Kasumi-1 (cell line): ENCODE results near the gene LRRC7.
"Not testable (repeated sequence)": the region's sequence is repeated elsewhere in the genome, so short reads cannot be mapped to it uniquely, and the experiment has no call there.

Source experiments
- DNase-seq, 2 experiments: peaks; one replicate each; lab custom pipeline; 2025; lab: John Stamatoyannopoulos, UW

Gene LRRC7

GRCh38 chr1:70041317-70042045 is 473.8 kb downstream of the LRRC7 start:
- no peak for DNase-seq

- peak; percentile 80 to 81 for DNase-seq
These were observed 474.5 kb downstream of the LRRC7 start for GRCh38 chr1:70042090-70042731.

- DNase-seq: no peak
These were observed 476.1 kb downstream of the LRRC7 start for GRCh38 chr1:70043804-70044203.

- DNase-seq: no peak
These were observed 477.1 kb downstream of the LRRC7 start for GRCh38 chr1:70044832-70045231.

- DNase-seq: not testable (repeated sequence)
These were observed 477.9 kb downstream of the LRRC7 start for GRCh38 chr1:70045581-70045980.

GRCh38 chr1:70048336-70049094 is 480.8 kb downstream of the LRRC7 start:
- no peak for DNase-seq

- DNase-seq: no peak
These were observed 484.2 kb downstream of the LRRC7 start for GRCh38 chr1:70051926-70052325.

- no peak for DNase-seq
These were observed 489.8 kb downstream of the LRRC7 start for GRCh38 chr1:70057500-70057899.

GRCh38 chr1:70061231-70061630 is 493.5 kb downstream of the LRRC7 start:
- DNase-seq: no peak

- no peak for DNase-seq
These were observed 496.1 kb downstream of the LRRC7 start for GRCh38 chr1:70063861-70064260.

GRCh38 chr1:70066711-70067110 is 499.0 kb downstream of the LRRC7 start:
- DNase-seq: no peak

- no peak for DNase-seq
These were observed 503.9 kb downstream of the LRRC7 start for GRCh38 chr1:70071601-70072000.

GRCh38 chr1:70072231-70072751 is 504.6 kb downstream of the LRRC7 start:
- DNase-seq: peak; percentile 37 to 68

GRCh38 chr1:70075761-70076160 is 508.0 kb downstream of the LRRC7 start:
- DNase-seq: no peak

GRCh38 chr1:70077066-70077465 is 509.3 kb downstream of the LRRC7 start:
- no peak for DNase-seq

GRCh38 chr1:70079546-70079945 is 511.8 kb downstream of the LRRC7 start:
- no peak for DNase-seq

GRCh38 chr1:70083519-70083918 is 515.8 kb downstream of the LRRC7 start:
- peak; percentile 90 to 96 for DNase-seq

GRCh38 chr1:70084314-70084915 is 516.7 kb downstream of the LRRC7 start:
- no peak for DNase-seq

- DNase-seq: no peak
These were observed 517.8 kb downstream of the LRRC7 start for GRCh38 chr1:70085521-70085920.

GRCh38 chr1:70086897-70087296 is 519.2 kb downstream of the LRRC7 start:
- no peak for DNase-seq

GRCh38 chr1:70090141-70090540 is 522.4 kb downstream of the LRRC7 start:
- no peak for DNase-seq

- DNase-seq: no peak
These were observed 523.2 kb downstream of the LRRC7 start for GRCh38 chr1:70090875-70091274.
